ENCODE data around the gene TNFRSF9. TPM values are rescaled to one million over a fixed set of nuclear protein-coding genes. Genes with fewer than 3 reads are reported as not detected.

TNFRSF9 gene
- total RNA-seq, 4 donors from 2014 or later = 0.05 to 0.20 TPM; not detected in 2

DNA sequence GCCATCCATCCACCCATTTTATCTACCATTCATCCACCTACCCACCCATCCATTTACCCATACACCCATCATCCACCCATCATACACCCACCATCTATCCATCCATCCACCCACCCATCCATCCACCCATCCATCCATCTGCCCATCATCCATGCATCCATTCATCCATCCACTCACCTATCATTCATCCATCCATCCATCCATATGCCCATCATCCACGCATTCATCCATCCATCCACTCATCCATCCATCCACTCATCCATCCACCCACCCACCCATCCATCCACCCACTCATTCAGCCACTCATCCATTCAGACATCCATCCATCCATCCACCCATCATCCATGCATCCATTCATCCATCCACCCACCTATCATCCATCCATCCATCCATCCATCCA lies 55.9 kb downstream of the TNFRSF9 start:
- intact Hi-C loops (cut with DNase I; ENCODE audit: low total_unique reads) = no loop called here
- no peak overlapping the region for H3K27ac ChIP-seq
- H3K9me3 ChIP-seq = no peaks in the 10 kb centered on the region

DNA sequence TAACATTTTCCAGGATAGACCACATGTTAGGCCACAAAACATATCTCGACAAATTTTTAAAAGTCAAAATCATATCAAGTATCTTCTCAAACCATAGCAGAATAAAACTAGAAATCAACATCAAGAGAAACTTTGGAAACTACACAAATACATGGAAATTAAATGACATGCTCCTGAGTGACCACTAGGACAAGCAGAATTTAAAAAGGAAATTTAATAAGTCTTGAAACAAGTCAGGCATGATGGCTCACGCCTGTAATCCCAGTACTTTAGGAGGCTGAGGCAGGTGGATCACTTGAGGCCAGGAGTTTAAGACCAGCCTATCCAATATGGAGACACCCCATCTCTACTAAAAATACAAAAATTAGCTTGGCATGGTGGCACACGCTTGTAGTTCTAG lies 61.4 kb downstream of the TNFRSF9 start:
- no peak for ATAC-seq
- Histone ChIP-seq H3K36me3 (no peaks in the 10 kb centered on the region), H3K27ac (no peak overlapping the region), H3K4me3 (no peak overlapping the region), H3K9me3 (peaks cover 0 to 4% (median 0%) of the 10 kb centered on the region in 3 donors), H3K27me3 (no peaks in the 10 kb centered on the region), H3K4me1 (no peaks in the 10 kb centered on the region)
- TF ChIP-seq POLR2A (IDR thresholded peaks at IDR 0.05) = no peak
- intact Hi-C loops (cut with DNase I; ENCODE audit: low total_unique reads) = no loop called here
- DNase-seq = no peak
- in situ Hi-C loops (cut with MboI; ENCODE audit: low sequenced_read_pairs in 4 of 4) = no loop called here

More for the DNA sequence above, 55.9 kb downstream of the TNFRSF9 start:
- Histone ChIP-seq H3K36me3 (no peaks in the 10 kb centered on the region), H3K4me3 (no peak overlapping the region), H3K27me3 (peaks cover 23 to 33% (median 24%) of the 10 kb centered on the region in 3 donors), H3K4me1 (no peaks in the 10 kb centered on the region)
- in situ Hi-C loops (cut with MboI; ENCODE audit: low sequenced_read_pairs in 4 of 4) = no loop called here
- TF ChIP-seq, protein P1, sequence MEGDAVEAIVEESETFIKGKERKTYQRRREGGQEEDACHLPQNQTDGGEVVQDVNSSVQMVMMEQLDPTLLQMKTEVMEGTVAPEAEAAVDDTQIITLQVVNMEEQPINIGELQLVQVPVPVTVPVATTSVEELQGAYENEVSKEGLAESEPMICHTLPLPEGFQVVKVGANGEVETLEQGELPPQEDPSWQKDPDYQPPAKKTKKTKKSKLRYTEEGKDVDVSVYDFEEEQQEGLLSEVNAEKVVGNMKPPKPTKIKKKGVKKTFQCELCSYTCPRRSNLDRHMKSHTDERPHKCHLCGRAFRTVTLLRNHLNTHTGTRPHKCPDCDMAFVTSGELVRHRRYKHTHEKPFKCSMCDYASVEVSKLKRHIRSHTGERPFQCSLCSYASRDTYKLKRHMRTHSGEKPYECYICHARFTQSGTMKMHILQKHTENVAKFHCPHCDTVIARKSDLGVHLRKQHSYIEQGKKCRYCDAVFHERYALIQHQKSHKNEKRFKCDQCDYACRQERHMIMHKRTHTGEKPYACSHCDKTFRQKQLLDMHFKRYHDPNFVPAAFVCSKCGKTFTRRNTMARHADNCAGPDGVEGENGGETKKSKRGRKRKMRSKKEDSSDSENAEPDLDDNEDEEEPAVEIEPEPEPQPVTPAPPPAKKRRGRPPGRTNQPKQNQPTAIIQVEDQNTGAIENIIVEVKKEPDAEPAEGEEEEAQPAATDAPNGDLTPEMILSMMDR (IDR thresholded peaks at IDR 0.05 in 4 of 5, conservative IDR thresholded peaks at IDR 0.05 in 1 of 5) = no peak
- no peak for TF ChIP-seq POLR2A (IDR thresholded peaks at IDR 0.05)
- DNase-seq = no peak
- no peak for ATAC-seq

DNA sequence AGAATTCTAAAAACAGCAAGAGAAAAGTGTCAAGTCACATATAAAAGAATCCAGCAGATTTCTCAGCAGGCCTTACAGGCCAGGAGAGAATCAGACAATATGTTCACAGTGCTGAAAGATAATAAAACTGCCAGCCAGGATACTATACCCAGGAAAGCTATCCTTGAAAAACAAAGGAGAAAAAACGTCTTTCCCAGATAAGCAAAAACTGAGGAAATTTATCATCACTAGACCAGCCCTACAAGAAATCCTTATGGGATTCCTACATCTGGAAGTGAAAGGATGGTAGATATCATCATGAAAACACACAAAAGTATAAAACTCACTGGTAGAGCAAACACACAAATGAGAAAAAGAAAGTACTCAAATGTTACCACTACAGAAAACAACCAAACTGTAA lies 62.6 kb downstream of the TNFRSF9 start:
- DNase-seq (no peak), ATAC-seq (no peak)
- Histone ChIP-seq H3K4me3 (no peak overlapping the region), H3K27ac (no peak overlapping the region), H3K36me3 (no peaks in the 10 kb centered on the region), H3K9me3 (peaks cover 0 to 4% (median 0%) of the 10 kb centered on the region in 3 donors), H3K4me1 (no peaks in the 10 kb centered on the region), H3K27me3 (no peaks in the 10 kb centered on the region)
- intact Hi-C loops (cut with DNase I; ENCODE audit: low total_unique reads) (no loop called here), in situ Hi-C loops (cut with MboI; ENCODE audit: low sequenced_read_pairs in 4 of 4) (no loop called here)
- no peak for TF ChIP-seq POLR2A (IDR thresholded peaks at IDR 0.05)
- TF ChIP-seq, protein P1 (IDR thresholded peaks at IDR 0.05 in 4 of 5, conservative IDR thresholded peaks at IDR 0.05 in 1 of 5) = no peak

DNA sequence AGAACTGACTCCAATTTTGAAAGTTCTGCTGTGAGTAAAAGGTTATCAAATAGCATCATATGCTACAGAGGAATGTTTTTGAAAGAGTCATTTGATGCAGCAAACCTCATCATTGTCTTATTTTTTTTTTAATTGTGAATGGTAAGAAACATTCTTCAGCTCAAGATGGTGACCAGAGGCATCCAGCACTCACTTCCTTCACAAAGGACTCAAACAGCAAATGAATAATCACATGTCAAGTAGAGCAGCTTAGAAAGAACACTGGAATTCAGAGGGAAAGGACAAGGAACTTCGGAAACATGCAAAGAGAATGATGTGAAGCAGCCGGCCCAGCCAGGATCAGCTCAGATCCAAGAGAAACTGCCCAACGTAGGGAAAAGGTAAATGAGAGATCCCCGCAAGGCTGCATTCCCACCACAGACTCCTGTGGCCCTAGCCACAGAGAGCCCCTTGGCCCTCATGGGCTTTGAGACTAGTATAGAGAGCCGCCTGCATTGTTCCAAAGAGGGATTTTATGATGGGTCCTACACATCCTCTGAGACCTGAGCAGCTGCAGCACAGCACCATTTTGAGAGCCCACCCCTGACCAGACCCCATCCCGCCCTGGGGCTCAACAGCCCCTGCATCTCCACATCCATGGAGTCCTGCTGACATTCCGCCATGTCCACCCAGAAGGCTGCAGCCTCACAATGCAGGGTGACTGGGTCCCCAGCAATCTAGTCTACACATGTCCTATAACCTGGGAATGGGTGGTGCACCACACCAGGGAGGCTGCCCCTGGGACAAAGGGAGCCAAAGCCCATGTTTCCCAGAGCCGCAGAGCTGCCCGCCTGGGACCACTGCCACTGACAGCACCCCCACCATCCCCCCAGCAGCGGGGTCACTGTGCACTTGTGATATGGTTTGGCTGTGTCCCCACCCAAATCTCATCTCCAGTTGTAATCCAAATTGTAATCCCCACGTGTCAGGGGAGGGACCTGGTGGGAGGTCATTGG lies 66.5 kb downstream of the TNFRSF9 start:
- no peaks in the 10 kb centered on the region for H3K27me3 ChIP-seq
- ATAC-seq (no peak), DNase-seq (no peak)
- no peak overlapping the region for H3K4me3 ChIP-seq
- TF ChIP-seq, protein P1 (IDR thresholded peaks at IDR 0.05 in 4 of 5, conservative IDR thresholded peaks at IDR 0.05 in 1 of 5) = no peak
- TF ChIP-seq POLR2A (IDR thresholded peaks at IDR 0.05) = no peak
- in situ Hi-C loops (cut with MboI; ENCODE audit: low sequenced_read_pairs in 4 of 4) (no loop called here), intact Hi-C loops (cut with DNase I; ENCODE audit: low total_unique reads) (no loop called here)
- H3K9me3 ChIP-seq = peaks cover 0 to 4% (median 0%) of the 10 kb centered on the region in 3 donors
- no peaks in the 10 kb centered on the region for H3K4me1 ChIP-seq
- H3K36me3 ChIP-seq = no peaks in the 10 kb centered on the region
- no peak overlapping the region for H3K27ac ChIP-seq

DNA sequence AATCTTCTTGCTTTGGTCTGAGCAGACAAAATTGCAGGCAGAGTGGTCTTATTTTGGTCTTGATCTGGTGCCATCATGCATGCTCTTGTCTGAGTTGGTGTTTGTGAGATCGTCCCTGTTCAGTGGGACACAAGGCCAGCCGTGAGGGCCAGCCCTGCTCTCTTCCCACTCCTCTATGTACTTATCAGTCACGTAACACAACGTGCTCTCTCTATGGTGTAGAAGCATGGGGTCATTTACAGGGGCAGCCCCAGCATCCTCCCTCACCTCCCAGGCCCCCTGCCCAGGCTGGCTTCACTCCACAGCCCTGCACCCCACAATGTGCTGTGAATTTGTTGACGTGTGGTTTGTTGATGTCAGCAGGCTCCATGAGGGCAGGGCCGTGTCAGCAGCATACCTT lies 69.5 kb downstream of the TNFRSF9 start:
- Histone ChIP-seq H3K9me3 (no peaks in the 10 kb centered on the region), H3K4me3 (no peak overlapping the region), H3K27me3 (no peaks in the 10 kb centered on the region), H3K36me3 (no peaks in the 10 kb centered on the region), H3K27ac (no peak overlapping the region), H3K4me1 (no peaks in the 10 kb centered on the region)
- ATAC-seq (no peak), DNase-seq (no peak)
- no peak for TF ChIP-seq POLR2A (IDR thresholded peaks at IDR 0.05)
- TF ChIP-seq, protein P1 (IDR thresholded peaks at IDR 0.05 in 4 of 5, conservative IDR thresholded peaks at IDR 0.05 in 1 of 5) = no peak
- in situ Hi-C loops (cut with MboI; ENCODE audit: low sequenced_read_pairs in 4 of 4) = no loop called here
- intact Hi-C loops (cut with DNase I; ENCODE audit: low total_unique reads) = no loop called here
